K562 (cell line): ENCODE data around the gene POU3F3. TPM values are rescaled to one million over a fixed set of nuclear protein-coding genes. Genes with fewer than 3 reads are reported as not detected.

ENCODE experiments used
- ATAC-seq: fragments of 200-7000 bp; cut with Tn5 transposase; 3 replicates; pipeline ENCODE4 v1.9.1; 2020; ENCODE audit warnings: moderate library complexity
- BruUV-seq: library from RNA; stranded (reverse); fragments of 400-500 nt; replicated peaks from 2 replicates; lab custom pipeline; 2021; lab: Mats Ljungman, UMichigan
- CTCF ChIA-PET: fragments of 300-600 bp; formaldehyde crosslinking; extraction: SDS; loops from one replicate; lab custom pipeline; 2021; ENCODE audit warnings: low intra/inter-chr PET ratio; lab: Yijun Ruan, JAX
- POLR2A ChIA-PET: fragments of 300-600, 350-650 bp; sonication (Branson Sonifier 250); formaldehyde crosslinking; extraction: SDS; loops from one replicate; lab custom pipeline; 2021; ENCODE audit warnings: antibody characterized with exemption, inconsistent platforms; lab: Yijun Ruan, JAX
- DNase-seq, 4 experiments: peaks; one replicate each; pipeline versions ENCODE4 v3.0.0 to v3.0.0-alpha.2; 2011 to 2018; ENCODE audit warnings: low spot score in 3 of 4, mixed read lengths in 3 of 4; ENCODE audit errors: extremely low read depth in 1 of 4
- FAIRE-seq: peaks from 2 replicates; lab custom pipeline; 2011; peaks lifted over from hg19 to GRCh38; lab: Jason Lieb, UNC
- H2AFZ ChIP-seq: 2 replicates; pipeline ENCODE4 v1.6.0; 2011; ENCODE audit warnings: low read depth, low read length, control low read depth, inconsistent platforms
- H3K27ac ChIP-seq: fragments of 200-600 bp; 3 replicates; pipeline ENCODE4 v1.8.0; 2011; ENCODE audit warnings: low read depth, mild to moderate bottlenecking, control low read depth, inconsistent platforms, low read length, moderate library complexity, mixed read lengths; ENCODE audit errors: extremely low read depth
- H3K27me3 ChIP-seq, 2 experiments: fragments of 300-600 bp in 1 of 2; 2 replicates in 1 of 2; 3 replicates in 1 of 2; pipeline versions ENCODE4 v1.6.0 to v1.8.0; 2011; ENCODE audit warnings: inconsistent platforms in 2 of 2, low read length in 2 of 2, mild to moderate bottlenecking in 1 of 2, mixed read lengths in 1 of 2, moderate library complexity in 1 of 2; ENCODE audit not compliant: control insufficient read depth in 2 of 2, insufficient read depth in 2 of 2
- H3K36me3 ChIP-seq: fragments of 300-600 bp; 3 replicates; pipeline ENCODE4 v1.8.0; 2011; ENCODE audit warnings: mild to moderate bottlenecking, low read length, inconsistent platforms; ENCODE audit not compliant: control insufficient read depth, insufficient read depth
- H3K4me1 ChIP-seq, 2 experiments: fragments of 200-600 bp in 1 of 2; replicated peaks in 1 of 2; 2 replicates in 1 of 2; 3 replicates in 1 of 2; pipeline versions ENCODE4 v1.5.1 to v1.8.0; 2011; ENCODE audit warnings: inconsistent platforms in 2 of 2, low read length in 2 of 2, mild to moderate bottlenecking in 1 of 2, mixed read lengths in 1 of 2, moderate library complexity in 1 of 2; ENCODE audit not compliant: control insufficient read depth in 2 of 2, insufficient read depth in 2 of 2
- H3K4me2 ChIP-seq: 2 replicates; pipeline ENCODE4 v1.6.1; 2011; ENCODE audit warnings: low read length, control low read depth, inconsistent platforms, mixed read lengths; ENCODE audit not compliant: insufficient read depth
- H3K4me3 ChIP-seq: fragments of 200-600 bp; sonication (generic), shearing (Covaris generic); 2 replicates; pipeline ENCODE4 v1.5.1; 2016; ENCODE audit warnings: control low read depth, inconsistent platforms
- H3K79me2 ChIP-seq: fragments of 200-600 bp; 3 replicates; pipeline ENCODE4 v1.8.0; 2011; ENCODE audit warnings: low read length, inconsistent platforms; ENCODE audit not compliant: control insufficient read depth, insufficient read depth
- H3K9ac ChIP-seq, 2 experiments: 2 replicates each; pipeline versions ENCODE4 v1.6.0 to v1.6.1; 2011; ENCODE audit warnings: low read depth in 2 of 2, low read length in 2 of 2, control low read depth in 1 of 2, inconsistent platforms in 1 of 2, mild to moderate bottlenecking in 1 of 2, mixed read lengths in 1 of 2; ENCODE audit not compliant: insufficient read depth in 1 of 2
- H3K9me1 ChIP-seq: one replicate; pipeline ENCODE4 v1.6.0; 2011; ENCODE audit warnings: inconsistent platforms, mild to moderate bottlenecking, low read length, moderate library complexity; ENCODE audit not compliant: control insufficient read depth, insufficient read depth
- H3K9me3 ChIP-seq: replicated peaks from 2 replicates; pipeline ENCODE4 v1.5.1; 2011; ENCODE audit warnings: low read depth, low read length, inconsistent platforms; ENCODE audit not compliant: control insufficient read depth, insufficient read depth
- H4K20me1 ChIP-seq: replicated peaks from 2 replicates; pipeline ENCODE4 v1.6.1; 2011; ENCODE audit warnings: low read length, inconsistent platforms, mixed read lengths; ENCODE audit not compliant: control insufficient read depth, insufficient read depth
- CREB5 ChIP-seq: fragments of 250-450 bp; sonication (Bioruptor Pico); IDR thresholded peaks from 2 replicates; pipeline ENCODE4 v1.5.0; 2020; ENCODE audit warnings: mild to moderate bottlenecking
- CTCFL ChIP-seq: IDR thresholded peaks from 2 replicates; pipeline ENCODE4 v1.6.1; 2011; ENCODE audit warnings: borderline replicate concordance, low read depth, mild to moderate bottlenecking, moderate library complexity, low read length; ENCODE audit not compliant: insufficient read depth, poor library complexity, severe bottlenecking
- GABPB2 ChIP-seq: fragments of 250-450 bp; sonication (Bioruptor Pico); conservative IDR thresholded peaks from 2 replicates; pipeline ENCODE4 v1.5.1; 2021; ENCODE audit warnings: mild to moderate bottlenecking
- HBP1 ChIP-seq: fragments of 450-650 bp; formaldehyde crosslinking; IDR thresholded peaks from 2 replicates; pipeline ENCODE4 v1.4.0; 2022; ENCODE audit warnings: missing genetic modification characterization
- MAFG ChIP-seq: fragments of 450-650 bp; conservative IDR thresholded peaks from 2 replicates; pipeline ENCODE4 v1.6.1; 2016; ENCODE audit warnings: missing genetic modification characterization, missing compliant biosample characterization
- MITF ChIP-seq: IDR thresholded peaks from 2 replicates; pipeline ENCODE4 v1.6.1; 2014; ENCODE audit warnings: antibody characterized with exemption
- MNT ChIP-seq, 2 experiments: fragments of 450-650 bp; conservative IDR thresholded peaks; 2 replicates each; pipeline ENCODE4 v1.6.1; 2017; ENCODE audit warnings: mild to moderate bottlenecking in 2 of 2, moderate library complexity in 2 of 2
- NFIC ChIP-seq: fragments of 450-650 bp; IDR thresholded peaks from 2 replicates; pipeline ENCODE4 v1.6.1; 2017; ENCODE audit warnings: mild to moderate bottlenecking, inconsistent platforms
- NR4A1 ChIP-seq, 2 experiments: fragments of 250-450 bp in 1 of 2; fragments of 450-650 bp in 1 of 2; sonication (Bioruptor Pico) in 1 of 2; IDR thresholded peaks; 2 replicates each; pipeline versions ENCODE4 v1.4.0 to v1.6.1; 2016 to 2020; ENCODE audit warnings: mild to moderate bottlenecking in 2 of 2, missing compliant biosample characterization in 1 of 2, missing genetic modification characterization in 1 of 2, moderate library complexity in 1 of 2
- PRPF4 ChIP-seq: fragments of 200-400 bp; formaldehyde crosslinking; IDR thresholded peaks from one replicate; pipeline ENCODE4 v1.6.1; 2017; ENCODE audit warnings: low read length, low read depth, mild to moderate bottlenecking; ENCODE audit not compliant: insufficient read depth, poor library complexity, severe bottlenecking
- RBM17 ChIP-seq: fragments of 200-400 bp; formaldehyde crosslinking; IDR thresholded peaks from 2 replicates; pipeline ENCODE4 v1.6.1; 2017; ENCODE audit warnings: low read depth, mild to moderate bottlenecking, low read length, borderline replicate concordance
- SMAD2 ChIP-seq: fragments of 150-350 bp; IDR thresholded peaks from 2 replicates; pipeline ENCODE4 v1.6.1; 2014; ENCODE audit warnings: low read depth, mild to moderate bottlenecking, low read length
- ZNF212 ChIP-seq: fragments of 450-650 bp; formaldehyde crosslinking; IDR thresholded peaks from 2 replicates; pipeline ENCODE4 v1.4.0; 2020; ENCODE audit warnings: mild to moderate bottlenecking
- ZNF263 ChIP-seq: sonication (generic); formaldehyde crosslinking; IDR thresholded peaks from 2 replicates; pipeline ENCODE4 v1.8.0; 2022; ENCODE audit warnings: mild to moderate bottlenecking, missing genetic modification reagents, borderline replicate concordance
- WGBS: fragments of 100-300 bp; shearing (Covaris generic); methylation state at CpG from one replicate; pipeline ENCODE4 v1.1.6; 2016; ENCODE audit warnings: low coverage, mixed read lengths; ENCODE audit not compliant: insufficient coverage; ENCODE audit errors: missing lambda C conversion rate; 5-methylcytosine and 5-hydroxymethylcytosine counted together
- in situ Hi-C: fragments of 300-500 bp; cut with MboI; formaldehyde crosslinking; loops from 4 replicates; pipeline ENCODE4 v1.15.0; 2018; ENCODE audit warnings: inconsistent platforms, mixed read lengths
- intact Hi-C: fragments of 100-400 bp; cut with micrococcal nuclease; formaldehyde crosslinking; loops from 2 replicates; pipeline ENCODE4 v1.14.2; 2022
- polyA plus RNA-seq, 8 experiments: library from polyadenylated mRNA; depleted of rRNA in 4 of 8; stranded (reverse) in 5 of 8; unstranded in 3 of 8; fragments of >200 nt; fragmentation: Nextera tagmentation in 2 of 8; fragmentation: Illumina TruSeq in 1 of 8; extraction: Ambion mirVana in 2 of 8; extraction: Trizol in 1 of 8; gene quantifications; 2 replicates each; pipeline versions ENCODE4 v1.2.1 to v1.2.3, GENCODE V29; 2011 to 2014; ENCODE audit warnings: inconsistent platforms in 1 of 8, missing spikeins in 1 of 8
- total RNA-seq, 7 experiments: library from RNA; depleted of rRNA in 6 of 7; stranded (reverse); fragments of >200 nt in 6 of 7; fragmentation: Illumina TruSeq in 2 of 7; extraction: Trizol in 2 of 7; gene quantifications; 2 replicates each; pipeline versions ENCODE4 v1.2.1 to v1.2.3, GENCODE V29; 2011 to 2021; ENCODE audit warnings: low replicate concordance in 1 of 7

The POU3F3 gene
- total and polyA plus RNA-seq, 9 of the 15 experiments (the other 6 are each of a cell fraction or from before 2014, with no cell fraction given): not detected

- intact Hi-C loops: no loop called here
- DNase-seq: no peak
- peaks cover 0 to 18% of the 10 kb centered on the region in 2 experiments; a peak in 3 of 5 replicates for H3K27me3 ChIP-seq
- H2AFZ ChIP-seq: no peak overlapping the region
- no peak for FAIRE-seq
- no TSS peak for BruUV-seq
- H3K36me3 ChIP-seq: no peaks in the 10 kb centered on the region
- no peaks in the 10 kb centered on the region for H4K20me1 ChIP-seq
- H3K79me2 ChIP-seq: no peaks in the 10 kb centered on the region
- CTCF ChIA-PET: no interaction called here
- no peaks in the 10 kb centered on the region for H3K4me1 ChIP-seq
- ATAC-seq: no peak
- H3K9ac ChIP-seq: no peak overlapping the region
- H3K9me3 ChIP-seq: no peaks in the 10 kb centered on the region
- no peak overlapping the region for H3K27ac ChIP-seq
- H3K4me3 ChIP-seq: no peak overlapping the region
- WGBS: 1% methylated on average over 7 of the region's 7 CpGs
- in situ Hi-C loops: no loop called here
- no peak overlapping the region for H3K4me2 ChIP-seq
- POLR2A ChIA-PET: no interaction called here
- H3K9me1 ChIP-seq: no peaks in the 10 kb centered on the region
- TF ChIP-seq GABPB2 (CRISPR knock-in tag): no peak
- TF ChIP-seq MITF: no peak
- TF ChIP-seq RBM17: no peak
- no peak for TF ChIP-seq ZNF212 (CRISPR knock-in tag)
- no peak for TF ChIP-seq PRPF4
- TF ChIP-seq ZNF263 (CRISPR knock-in tag): no peak
- no peak for TF ChIP-seq SMAD2
- no peak for TF ChIP-seq NFIC
- no peak for TF ChIP-seq MAFG (tag)
- TF ChIP-seq MNT (conservative IDR thresholded peaks at IDR 0.05): no peak
- no peak for TF ChIP-seq NR4A1 (CRISPR knock-in tag; IDR thresholded peaks at IDR 0.05)
- no peak for TF ChIP-seq NR4A1 (tag; IDR thresholded peaks at IDR 0.05)
- TF ChIP-seq CTCFL: no peak
- TF ChIP-seq HBP1: no peak
- TF ChIP-seq CREB5 (CRISPR knock-in tag): no peak
Measured at GRCh38 chr2:104900608-104901007, 46.7 kb downstream of the POU3F3 start.
